RWPE2 (cell line): ENCODE data around the gene EFEMP2.
A peak's percentile ranks its signal among the peaks of the same experiment; 100 is the strongest.

Experiments
- ATAC-seq: fragments of 200-7000 bp; cut with Tn5 transposase; 3 replicates; pipeline ENCODE4 v1.9.1; 2021; ENCODE audit warnings: low read depth
- DNase-seq: peaks from one replicate; pipeline ENCODE4 v3.0.0-alpha.2; 2020; ENCODE audit warnings: low spot score
- H3K27ac ChIP-seq: fragments of 450-650 bp; 2 replicates; pipeline ENCODE4 v1.5.1; 2017; ENCODE audit warnings: mild to moderate bottlenecking; ENCODE audit not compliant: poor library complexity, severe bottlenecking
- H3K27me3 ChIP-seq: fragments of 250-450 bp; sonication (Bioruptor Pico); 2 replicates; pipeline ENCODE4 v1.5.1; 2021; ENCODE audit warnings: mild to moderate bottlenecking, moderate library complexity; ENCODE audit not compliant: insufficient read depth, poor library complexity, severe bottlenecking
- H3K36me3 ChIP-seq: fragments of 250-450 bp; sonication (Bioruptor Pico); 2 replicates; pipeline ENCODE4 v1.5.1; 2020; ENCODE audit warnings: low read depth, mild to moderate bottlenecking, moderate library complexity
- H3K4me1 ChIP-seq: fragments of 250-450 bp; sonication (Bioruptor Pico); 2 replicates; pipeline ENCODE4 v1.5.1; 2021; ENCODE audit warnings: mild to moderate bottlenecking, moderate library complexity; ENCODE audit not compliant: insufficient read depth, poor library complexity, severe bottlenecking
- H3K4me3 ChIP-seq: fragments of 250-450 bp; sonication (Bioruptor Pico); 2 replicates; pipeline ENCODE4 v1.5.1; 2021; ENCODE audit warnings: mild to moderate bottlenecking, moderate library complexity; ENCODE audit not compliant: severe bottlenecking
- H3K9me3 ChIP-seq: fragments of 250-450 bp; sonication (Bioruptor Pico); 2 replicates; pipeline ENCODE4 v1.5.1; 2021; ENCODE audit warnings: mild to moderate bottlenecking, moderate library complexity; ENCODE audit not compliant: severe bottlenecking
- TF ChIP-seq, protein P1 (sequence below): fragments of 450-650 bp; IDR thresholded peaks from one replicate; pipeline ENCODE4 v1.5.1; 2017; ENCODE audit warnings: mild to moderate bottlenecking, moderate library complexity; ENCODE audit not compliant: poor library complexity, severe bottlenecking

Gene EFEMP2

DNA sequence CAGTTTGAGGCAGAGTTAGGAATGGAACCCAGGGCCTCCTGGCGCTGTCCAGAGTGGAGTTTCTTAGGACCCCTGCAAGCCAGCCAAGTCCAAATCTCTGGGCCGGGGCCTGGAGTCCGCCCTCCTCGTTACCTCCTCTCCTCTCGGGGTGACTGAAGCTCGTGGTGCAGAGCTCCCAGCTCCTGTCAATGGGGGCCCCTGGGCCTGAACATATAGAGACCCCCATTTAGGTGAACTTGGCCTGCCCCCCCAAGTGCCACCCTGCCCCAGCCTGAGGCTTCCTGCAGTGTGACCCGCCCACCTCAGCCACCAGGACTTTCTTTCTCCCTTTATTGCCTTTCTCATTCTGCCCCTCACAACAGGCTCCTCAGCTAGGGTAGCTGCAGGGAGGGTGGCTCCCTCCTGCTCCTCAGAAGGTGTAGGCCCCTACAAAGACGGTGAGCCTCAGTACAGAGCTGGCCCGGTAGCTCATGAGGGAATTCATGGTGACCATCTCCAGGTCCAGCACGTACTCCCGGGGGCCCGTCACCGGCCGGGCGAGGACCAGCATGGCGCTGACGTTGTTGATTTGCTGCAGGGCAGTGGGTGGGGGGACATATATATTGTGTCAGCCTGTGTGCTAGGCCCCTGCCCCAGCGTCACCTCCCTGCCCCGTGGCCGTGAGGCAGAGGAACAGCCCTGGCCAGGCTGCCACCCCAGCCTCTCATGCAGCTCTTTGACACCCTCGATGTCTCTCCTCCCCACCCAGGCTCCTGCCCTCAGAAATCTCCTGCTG is 5.9 kb downstream of the EFEMP2 start:
- DNase-seq (no peak), ATAC-seq (no peak)
- Histone ChIP-seq H3K27me3 (no peaks in the 10 kb centered on the region), H3K36me3 (peaks cover 64% of the 10 kb centered on the region), H3K4me3 (no peak overlapping the region), H3K4me1 (no peaks in the 10 kb centered on the region), H3K9me3 (no peaks in the 10 kb centered on the region), H3K27ac (no peak overlapping the region)
- TF ChIP-seq, protein P1, sequence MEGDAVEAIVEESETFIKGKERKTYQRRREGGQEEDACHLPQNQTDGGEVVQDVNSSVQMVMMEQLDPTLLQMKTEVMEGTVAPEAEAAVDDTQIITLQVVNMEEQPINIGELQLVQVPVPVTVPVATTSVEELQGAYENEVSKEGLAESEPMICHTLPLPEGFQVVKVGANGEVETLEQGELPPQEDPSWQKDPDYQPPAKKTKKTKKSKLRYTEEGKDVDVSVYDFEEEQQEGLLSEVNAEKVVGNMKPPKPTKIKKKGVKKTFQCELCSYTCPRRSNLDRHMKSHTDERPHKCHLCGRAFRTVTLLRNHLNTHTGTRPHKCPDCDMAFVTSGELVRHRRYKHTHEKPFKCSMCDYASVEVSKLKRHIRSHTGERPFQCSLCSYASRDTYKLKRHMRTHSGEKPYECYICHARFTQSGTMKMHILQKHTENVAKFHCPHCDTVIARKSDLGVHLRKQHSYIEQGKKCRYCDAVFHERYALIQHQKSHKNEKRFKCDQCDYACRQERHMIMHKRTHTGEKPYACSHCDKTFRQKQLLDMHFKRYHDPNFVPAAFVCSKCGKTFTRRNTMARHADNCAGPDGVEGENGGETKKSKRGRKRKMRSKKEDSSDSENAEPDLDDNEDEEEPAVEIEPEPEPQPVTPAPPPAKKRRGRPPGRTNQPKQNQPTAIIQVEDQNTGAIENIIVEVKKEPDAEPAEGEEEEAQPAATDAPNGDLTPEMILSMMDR, result no peak

DNA sequence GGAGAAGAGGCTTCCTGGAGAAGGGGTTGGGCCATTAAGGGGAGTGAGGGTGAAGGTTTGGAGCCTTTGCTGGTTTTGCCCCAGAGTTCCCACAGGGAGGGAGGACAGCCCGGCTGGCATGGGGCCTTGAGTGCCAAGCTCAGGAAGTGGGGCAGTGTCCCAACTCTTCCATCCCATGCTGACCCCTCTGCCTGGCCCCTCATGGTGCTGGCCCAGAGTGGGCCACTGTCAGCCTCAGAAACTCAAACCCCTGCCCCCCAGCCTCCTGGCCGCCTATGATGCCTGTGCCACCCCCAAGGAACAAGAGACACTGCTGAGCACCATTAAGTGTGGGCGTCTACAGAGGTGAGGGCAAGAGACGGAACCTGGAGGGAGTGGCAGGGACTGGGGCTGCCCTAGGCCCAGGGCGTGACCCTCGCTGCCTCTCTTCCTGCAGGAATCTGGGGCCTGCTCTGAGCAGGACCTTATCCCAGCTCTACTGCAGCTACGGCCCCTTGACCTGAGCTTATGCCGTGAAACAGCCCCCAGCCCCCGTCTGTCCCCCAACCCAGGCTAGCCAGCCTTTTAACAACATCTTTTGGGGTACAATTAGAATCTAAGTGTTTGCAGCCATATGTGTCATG is 6.9 kb downstream of the EFEMP2 start:
- no peak overlapping the region for H3K27ac ChIP-seq
- TF ChIP-seq, protein P1, result no peak
- DNase-seq (no peak), ATAC-seq (no peak)
- no peaks in the 10 kb centered on the region for H3K27me3 ChIP-seq
- H3K4me1 ChIP-seq, result no peaks in the 10 kb centered on the region
- no peaks in the 10 kb centered on the region for H3K9me3 ChIP-seq
- H3K36me3 ChIP-seq, result peaks cover 69% of the 10 kb centered on the region
- no peak overlapping the region for H3K4me3 ChIP-seq

DNA sequence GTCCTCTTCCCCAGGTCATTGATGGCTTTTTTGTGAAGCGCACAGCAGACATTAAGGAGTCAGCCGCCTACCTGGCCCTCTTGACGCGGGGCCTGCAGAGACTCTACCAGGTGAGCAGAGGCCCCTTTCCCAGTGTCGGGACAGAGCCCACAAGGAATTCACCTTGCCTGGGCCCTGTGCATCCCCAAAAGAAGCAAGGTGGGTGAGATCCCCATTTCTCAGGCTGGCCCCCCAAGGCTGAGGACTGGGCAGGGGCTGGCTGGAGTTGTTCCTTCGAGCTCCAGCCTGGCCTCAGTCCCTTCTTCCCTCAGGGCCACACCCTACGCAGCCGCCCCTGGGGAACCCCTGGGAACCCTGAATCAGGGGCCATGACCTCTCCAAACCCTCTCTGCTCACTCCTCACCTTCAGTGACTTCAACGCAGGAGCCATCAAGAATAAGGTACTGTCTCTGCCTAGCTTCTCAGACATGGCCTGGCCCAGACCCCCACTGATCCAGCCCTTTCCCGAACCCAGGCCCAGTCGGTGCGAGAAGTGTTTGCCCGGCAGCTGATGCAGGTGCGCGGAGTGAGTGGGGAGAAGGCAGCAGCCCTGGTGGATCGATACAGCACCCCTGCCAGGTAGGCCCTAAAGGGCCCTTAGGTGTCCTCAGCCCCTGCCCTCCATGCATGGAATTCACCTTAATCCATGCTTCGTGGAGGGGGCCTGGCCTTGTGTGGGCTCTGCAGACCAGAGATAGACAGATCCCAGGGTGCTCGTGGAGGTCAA is 7.7 kb downstream of the EFEMP2 start:
- no peaks in the 10 kb centered on the region for H3K9me3 ChIP-seq
- no peak overlapping the region for H3K27ac ChIP-seq
- ATAC-seq (no peak), DNase-seq (no peak)
- peaks cover 69% of the 10 kb centered on the region for H3K36me3 ChIP-seq
- H3K27me3 ChIP-seq, result no peaks in the 10 kb centered on the region
- TF ChIP-seq, protein P1, result no peak
- H3K4me1 ChIP-seq, result no peaks in the 10 kb centered on the region
- H3K4me3 ChIP-seq, result no peak overlapping the region

DNA sequence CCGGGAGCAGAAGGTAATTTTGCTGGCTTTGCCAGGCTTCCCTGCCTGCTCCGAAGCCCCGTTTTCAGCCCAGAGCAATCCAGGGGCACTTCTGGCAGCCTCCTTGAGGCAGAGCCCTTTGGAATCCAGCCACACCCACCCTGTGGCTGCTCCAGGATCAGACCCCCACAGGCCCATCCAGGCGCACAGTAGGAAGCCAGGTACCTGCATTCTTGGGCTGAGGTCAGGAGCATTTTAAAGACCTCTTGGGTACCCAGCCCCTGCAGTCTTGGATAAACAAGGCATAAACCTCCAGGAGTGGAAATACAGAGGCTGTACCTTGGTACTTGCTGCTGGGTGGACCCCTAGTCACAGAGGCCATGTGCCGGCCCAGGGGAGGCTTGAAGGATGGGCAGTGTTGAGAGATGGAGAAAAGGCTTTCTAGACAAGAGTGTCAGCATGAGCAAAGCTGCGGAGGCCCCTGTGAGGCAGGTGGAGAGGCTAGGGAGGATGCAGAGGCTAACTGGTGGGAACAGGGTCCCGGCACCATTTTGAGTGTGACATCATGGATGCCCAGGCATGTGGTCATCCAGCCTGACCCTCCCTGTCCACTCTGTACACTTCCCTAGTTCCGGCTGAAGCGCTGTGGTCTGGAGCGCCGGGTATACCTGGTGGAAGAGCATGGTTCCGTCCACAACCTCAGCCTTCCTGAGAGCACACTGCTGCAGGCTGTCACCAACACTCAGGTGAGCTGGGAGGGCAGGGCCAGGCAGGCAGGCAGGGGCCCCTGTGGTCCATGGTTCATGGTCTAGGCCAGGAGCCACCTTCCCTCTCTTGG is 8.5 kb downstream of the EFEMP2 start:
- Histone ChIP-seq H3K4me3 (no peak overlapping the region), H3K27ac (no peak overlapping the region), H3K27me3 (no peaks in the 10 kb centered on the region), H3K36me3 (peaks cover 69% of the 10 kb centered on the region), H3K9me3 (no peaks in the 10 kb centered on the region), H3K4me1 (no peaks in the 10 kb centered on the region)
- ATAC-seq (no peak), DNase-seq (peak; percentile 47)
- TF ChIP-seq, protein P1, result no peak
